HG02981 (cell line): ENCODE results near the gene LARGE1.

Experiments used
- ATAC-seq: cut with Tn5 transposase; IDR thresholded peaks from one replicate; pipeline ENCODE4 v1.9.1; 2021; ENCODE audit warnings: mild to moderate bottlenecking, moderate library complexity; ENCODE audit not compliant: unreplicated experiment

The LARGE1 gene

DNA sequence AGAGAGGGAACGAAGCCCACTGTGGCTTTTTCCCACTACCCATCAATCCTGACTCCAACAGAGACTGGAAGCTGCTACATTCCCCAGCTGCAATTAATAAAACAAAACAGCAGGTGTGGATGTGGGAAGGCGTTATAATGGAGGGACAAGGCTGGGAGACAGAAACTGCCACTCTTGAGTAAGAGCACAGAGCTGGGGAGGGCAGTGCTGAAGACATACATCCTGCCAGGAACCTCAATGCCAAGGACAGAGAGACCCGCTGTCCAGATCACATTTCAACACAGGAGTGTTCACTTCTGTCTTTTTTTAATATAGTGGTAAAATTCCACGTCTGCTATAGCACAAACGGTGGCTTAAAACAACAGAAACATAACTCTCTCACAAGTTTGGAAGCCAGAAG lies 94.5 kb downstream of the LARGE1 start:
- ATAC-seq: no peak

- ATAC-seq: no peak
Measured at GRCh38 chr22:33823552-33823951, 96.7 kb downstream of the LARGE1 start.

DNA sequence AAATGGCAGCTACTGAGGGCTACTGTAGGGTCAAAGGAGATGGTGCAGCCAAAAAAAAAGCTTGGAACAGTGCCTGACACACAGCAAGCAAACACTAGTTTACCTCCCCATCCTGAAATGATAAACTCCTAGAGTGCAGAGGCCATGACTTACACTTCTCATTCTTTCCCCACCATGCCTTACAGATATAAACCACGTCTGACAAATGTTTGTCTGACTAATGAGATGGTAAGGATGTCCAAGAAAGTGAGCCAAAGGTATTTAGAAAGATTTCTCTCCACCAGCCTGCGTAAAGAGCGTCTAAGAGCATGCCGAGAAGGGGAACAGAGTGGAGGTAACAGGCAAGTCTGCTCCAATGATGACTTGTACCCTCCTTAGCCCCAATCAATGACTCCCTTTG lies 99.0 kb downstream of the LARGE1 start:
- ATAC-seq: no peak

DNA sequence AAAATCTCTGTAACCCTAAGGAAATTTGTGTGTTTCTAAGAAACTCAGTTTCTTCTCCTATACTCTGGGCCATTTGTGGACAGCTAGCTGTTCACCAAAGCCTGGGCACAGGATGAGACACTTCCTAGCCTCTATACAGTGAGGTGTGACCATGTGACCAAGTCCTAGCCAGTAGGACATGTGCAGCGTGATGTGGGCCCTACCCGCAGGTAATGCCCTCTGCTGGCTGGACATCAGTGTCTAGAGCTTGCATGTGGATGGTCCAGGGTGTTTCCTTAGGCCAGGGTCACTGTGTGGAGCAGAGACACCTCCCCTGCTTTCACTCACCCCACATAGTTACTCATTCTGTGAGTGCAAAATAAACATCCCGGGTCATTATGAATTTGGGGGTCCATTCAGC lies 100.5 kb downstream of the LARGE1 start:
- no peak for ATAC-seq

DNA sequence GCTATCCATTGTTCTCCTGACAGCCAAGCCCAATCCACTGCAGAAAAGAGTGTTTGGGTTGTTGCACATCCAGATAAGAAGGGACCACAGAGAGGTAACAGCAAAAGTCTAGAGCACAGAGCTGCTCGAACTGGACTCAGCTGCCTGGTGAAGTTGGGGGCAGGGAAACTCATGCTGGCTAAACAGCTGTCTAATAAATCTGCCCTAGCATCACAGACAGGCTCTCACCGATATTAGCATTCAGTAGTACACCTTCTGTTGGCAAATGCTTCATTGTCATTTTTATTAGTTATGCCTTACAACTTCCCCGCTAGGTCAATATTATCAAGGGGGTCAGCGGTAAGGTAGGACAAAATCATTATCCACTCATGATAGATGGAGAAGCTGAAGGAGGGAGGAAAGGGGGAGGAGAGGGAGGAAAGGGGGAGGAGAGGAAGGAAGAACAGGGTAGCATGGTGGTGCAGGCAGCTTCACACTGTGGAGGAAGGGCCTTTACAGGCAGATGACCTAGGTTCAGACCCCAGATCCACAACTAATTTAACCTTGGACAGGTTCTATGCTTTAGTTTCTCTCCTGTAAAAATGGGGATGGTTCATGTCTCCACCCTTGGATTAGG lies 102.7 kb downstream of the LARGE1 start:
- ATAC-seq: no peak

DNA sequence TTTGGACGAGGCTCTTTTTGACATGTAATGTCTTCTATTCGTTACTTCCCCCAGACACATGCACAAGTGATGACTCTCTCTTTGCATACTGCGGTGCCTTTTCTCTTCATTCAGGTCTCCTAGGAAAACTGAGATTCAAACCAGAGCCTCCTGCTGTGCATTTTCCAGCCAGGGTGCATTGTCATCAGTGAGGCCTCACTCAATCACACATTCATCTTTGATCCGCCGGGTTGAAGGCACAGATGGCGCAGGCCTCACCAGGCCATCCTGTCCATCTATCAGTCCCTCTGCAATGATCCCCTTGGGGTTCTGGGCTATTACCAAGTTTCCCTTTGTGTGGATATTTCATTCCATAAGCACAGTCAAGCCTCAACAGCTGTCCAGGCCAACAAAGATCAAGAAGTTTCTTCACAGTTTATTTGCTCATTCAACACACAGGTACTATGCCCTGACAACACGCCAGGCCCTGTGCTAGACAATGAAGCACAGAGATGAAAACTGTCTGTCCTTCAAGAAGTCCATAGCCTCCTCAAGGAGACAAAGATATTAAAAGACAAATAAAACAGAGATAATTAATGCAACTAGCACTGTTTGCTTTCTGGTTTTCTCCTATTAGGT lies 107.8 kb downstream of the LARGE1 start:
- ATAC-seq: no peak

DNA sequence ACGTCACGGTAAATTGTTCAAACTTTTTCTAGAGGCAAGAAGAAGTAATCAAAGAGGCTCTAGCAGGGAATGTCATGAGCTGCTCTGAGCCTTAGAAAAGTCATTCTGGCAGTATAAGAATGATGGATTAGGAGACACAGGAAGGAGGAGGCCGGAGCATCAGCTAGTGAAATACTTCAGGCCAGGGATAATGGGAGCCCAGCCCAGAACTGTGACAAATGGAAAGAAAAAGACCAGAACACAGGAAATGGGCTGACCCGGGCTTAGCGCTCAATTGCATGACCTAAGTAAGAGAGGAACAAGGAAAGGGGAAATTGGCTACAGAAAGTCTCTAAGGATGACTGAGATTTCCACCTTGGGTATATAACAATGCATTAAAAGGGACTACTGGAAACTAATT lies 108.6 kb downstream of the LARGE1 start:
- no peak for ATAC-seq

- no peak for ATAC-seq
Measured at GRCh38 chr22:33811208-33811607, 109.1 kb downstream of the LARGE1 start.

GRCh38 chr22:33807470-33807869 lies 112.8 kb downstream of the LARGE1 start:
- ATAC-seq: no peak

- ATAC-seq: no peak
Measured at GRCh38 chr22:33806191-33806590, 114.1 kb downstream of the LARGE1 start.

GRCh38 chr22:33803371-33804282 lies 116.6 kb downstream of the LARGE1 start:
- ATAC-seq: no peak

GRCh38 chr22:33798401-33798800 lies 121.9 kb downstream of the LARGE1 start:
- ATAC-seq: no peak

DNA sequence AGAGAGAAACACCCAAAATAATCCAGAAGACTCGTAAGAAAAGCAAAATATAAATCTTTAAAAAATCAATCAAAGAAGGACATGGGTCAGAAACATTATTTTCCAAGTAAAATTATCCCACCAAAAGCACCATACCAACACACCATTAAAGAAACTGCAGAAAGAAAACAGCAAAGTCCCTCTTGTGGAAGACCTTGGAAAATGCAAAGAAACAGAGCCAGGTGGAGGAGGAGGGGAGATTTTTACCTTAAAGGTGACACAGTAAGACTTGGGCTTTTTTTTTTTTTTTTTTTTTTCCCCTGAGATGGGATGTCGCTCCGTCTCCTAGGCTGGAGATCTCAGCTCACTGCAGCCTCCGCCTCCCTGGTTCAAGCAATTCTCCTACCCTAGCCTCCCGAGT lies 123.8 kb downstream of the LARGE1 start:
- no peak for ATAC-seq

GRCh38 chr22:33793475-33793874 lies 126.8 kb downstream of the LARGE1 start:
- no peak for ATAC-seq

DNA sequence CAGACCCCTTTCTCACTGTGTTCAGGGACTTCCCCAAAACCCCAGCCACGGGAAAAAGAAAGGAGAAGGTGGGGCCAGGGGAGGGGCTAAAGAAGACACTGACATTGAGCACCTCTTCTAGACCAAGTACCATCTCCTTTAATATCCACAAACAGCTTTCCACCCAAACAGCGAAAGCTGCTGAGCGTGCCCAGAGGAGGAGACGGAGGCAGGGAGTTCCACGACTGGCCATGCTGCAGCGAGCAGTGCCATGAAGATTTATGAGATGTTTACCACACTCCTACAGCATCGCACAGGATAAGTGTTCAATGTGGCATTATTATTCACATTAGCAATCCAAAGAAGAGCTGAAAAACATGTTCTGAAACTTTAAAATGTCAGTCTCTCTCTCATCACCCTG lies 127.4 kb downstream of the LARGE1 start:
- no peak for ATAC-seq

GRCh38 chr22:33789690-33790253 lies 130.5 kb downstream of the LARGE1 start:
- ATAC-seq: no peak

DNA sequence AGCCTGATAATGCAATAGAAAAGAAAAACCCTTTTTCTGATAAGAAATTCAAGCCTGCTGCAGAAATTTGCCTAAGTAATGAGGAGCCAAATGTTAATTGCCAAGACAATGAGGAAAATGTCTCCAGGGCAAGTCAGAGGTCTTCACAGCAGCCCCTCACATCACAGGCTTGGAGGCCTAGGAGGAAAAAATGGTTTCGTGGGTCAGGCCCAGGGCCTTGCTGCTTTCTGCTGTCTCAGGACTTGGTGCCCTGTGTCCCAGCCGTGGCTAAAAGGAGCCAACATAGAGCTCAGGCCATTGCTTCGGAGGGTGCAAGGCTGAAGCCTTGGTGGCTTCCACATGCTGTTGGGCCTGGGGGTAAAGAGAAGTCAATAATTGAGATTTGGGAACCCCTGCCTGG lies 131.3 kb downstream of the LARGE1 start:
- ATAC-seq: no peak

- ATAC-seq: no peak
Measured at GRCh38 chr22:33787645-33788456, 132.4 kb downstream of the LARGE1 start.

DNA sequence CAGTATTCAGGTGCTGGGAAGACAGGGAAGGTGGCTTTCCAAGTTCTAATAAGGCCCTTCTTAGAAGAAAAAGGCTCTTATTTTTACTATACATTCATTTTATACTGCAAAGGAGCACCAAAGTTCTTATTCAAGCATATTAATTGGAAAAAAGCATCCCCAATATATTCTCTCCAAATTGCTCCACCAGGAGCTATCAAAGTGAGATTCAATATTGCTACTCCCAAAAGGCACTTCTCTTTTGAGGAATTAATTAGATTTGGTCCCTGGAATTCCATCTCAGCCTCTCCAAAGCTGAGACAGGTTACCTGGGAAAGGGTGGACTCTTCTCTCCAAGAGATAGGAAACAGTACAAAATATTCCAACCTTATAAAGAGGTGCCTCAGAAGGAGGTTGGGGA lies 134.1 kb downstream of the LARGE1 start:
- no peak for ATAC-seq

DNA sequence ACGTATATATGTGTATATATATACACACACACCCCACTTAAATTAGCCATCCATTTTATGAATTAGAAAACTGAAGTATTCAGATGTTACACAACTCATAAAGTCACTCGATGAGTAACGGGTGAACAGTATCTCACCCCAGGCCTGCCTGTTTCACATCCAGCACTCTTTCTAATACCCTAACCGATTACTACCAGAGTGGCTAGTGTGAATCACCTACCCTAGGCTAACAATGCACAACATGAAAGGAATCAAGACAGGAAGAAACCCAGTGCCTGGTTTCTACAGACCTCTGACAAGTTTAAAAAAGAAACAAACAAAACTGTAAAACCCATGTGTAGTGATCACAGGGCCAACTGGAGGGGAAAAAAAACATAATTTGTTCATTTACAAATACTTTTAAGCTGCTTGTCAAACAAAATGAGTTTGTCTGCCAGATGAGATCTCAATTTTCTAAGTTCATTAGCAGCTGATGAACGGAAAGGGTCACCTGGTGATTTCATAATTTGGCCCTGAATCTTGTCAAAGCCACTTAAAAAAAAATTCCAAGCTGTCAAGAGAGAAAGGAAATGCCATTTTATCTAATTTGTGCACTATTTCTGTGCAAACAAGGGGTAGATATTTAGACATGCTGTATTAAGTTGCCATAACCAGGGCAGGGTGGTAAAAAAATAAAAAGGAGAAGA lies 134.8 kb downstream of the LARGE1 start:
- ATAC-seq: no peak
